ENCODE results near the gene XRCC6. TPM values are rescaled to one million over a fixed set of nuclear protein-coding genes. Genes with fewer than 3 reads are reported as not detected.

Gene XRCC6
- total and polyA plus RNA-seq, 9 of the 15 experiments (the other 6 are each of a cell fraction or from before 2014, with no cell fraction given), result 151 to 440 (median 318) TPM

- no peak for TF ChIP-seq CHD7 (IDR thresholded peaks at IDR 0.05; ENCODE audit: low read depth, low read length)
- peak; percentile 87 to 98 for TF ChIP-seq MAZ (CRISPR knock-in tag; conservative IDR thresholded peaks at IDR 0.05 in 1 of 2, IDR thresholded peaks at IDR 0.05 in 1 of 2)
- no peak for TF ChIP-seq STAT6 (CRISPR knock-in tag; IDR thresholded peaks at IDR 0.05)
- no peak for TF ChIP-seq CEBPG (CRISPR knock-in tag; IDR thresholded peaks at IDR 0.05)
- peak in 1 of 2 experiments; percentile 64; a peak in 2 of 4 replicates for TF ChIP-seq CEBPG (tag; conservative IDR thresholded peaks at IDR 0.05 in 1 of 2, IDR thresholded peaks at IDR 0.05 in 1 of 2)
- no peak; the same call in 1 of the 2 replicates for TF ChIP-seq ATF6 (CRISPR knock-in tag; IDR thresholded peaks at IDR 0.05)
- TF ChIP-seq POLR3G (IDR thresholded peaks at IDR 0.05; ENCODE audit: extremely low read depth, insufficient read length, insufficient replicate concordance), result no peak
- TF ChIP-seq SMAD1 (IDR thresholded peaks at IDR 0.05; ENCODE audit: low read depth, low read length, partially characterized antibody), result peak; percentile 34
- peak; percentile 93 for TF ChIP-seq CREM (IDR thresholded peaks at IDR 0.05; ENCODE audit: low read depth)
- peak; percentile 77 for TF ChIP-seq C11orf30 (IDR thresholded peaks at IDR 0.05; ENCODE audit: low read depth)
Measured at GRCh38 chr22:41688365-41689211, 67.5 kb downstream of the XRCC6 start, which contains the start of gene SNU13 (continued).

Measured in K562 (cell line).